Fibroblast of the conjunctiva (primary cell): Measurements from ENCODE around the gene RAD18.

Source experiments
- DNase-seq: peaks from one replicate; pipeline ENCODE4 v3.0.0-alpha.2; 2010; ENCODE audit warnings: low read depth

Gene RAD18

DNA sequence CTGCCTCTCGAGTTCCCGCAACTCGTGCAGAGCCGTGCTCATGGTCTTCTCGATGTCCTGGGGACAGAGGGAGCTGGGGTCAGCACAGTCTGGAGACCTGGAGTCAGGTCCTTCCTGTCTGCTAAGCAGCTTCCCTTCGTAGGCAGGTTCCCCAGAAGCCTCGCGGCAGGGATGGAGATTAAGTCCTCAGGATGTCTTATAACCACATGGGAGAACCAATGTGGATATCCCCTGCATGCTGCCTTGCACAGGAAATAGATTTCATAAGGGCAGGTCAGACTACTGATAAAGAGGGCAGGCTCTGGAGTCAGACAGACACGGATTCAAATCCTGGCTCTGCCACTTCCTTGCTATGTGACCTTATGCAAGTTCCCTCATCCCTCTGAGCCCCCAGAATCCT, 22.6 kb upstream of the RAD18 start:
- no peak for DNase-seq

DNA sequence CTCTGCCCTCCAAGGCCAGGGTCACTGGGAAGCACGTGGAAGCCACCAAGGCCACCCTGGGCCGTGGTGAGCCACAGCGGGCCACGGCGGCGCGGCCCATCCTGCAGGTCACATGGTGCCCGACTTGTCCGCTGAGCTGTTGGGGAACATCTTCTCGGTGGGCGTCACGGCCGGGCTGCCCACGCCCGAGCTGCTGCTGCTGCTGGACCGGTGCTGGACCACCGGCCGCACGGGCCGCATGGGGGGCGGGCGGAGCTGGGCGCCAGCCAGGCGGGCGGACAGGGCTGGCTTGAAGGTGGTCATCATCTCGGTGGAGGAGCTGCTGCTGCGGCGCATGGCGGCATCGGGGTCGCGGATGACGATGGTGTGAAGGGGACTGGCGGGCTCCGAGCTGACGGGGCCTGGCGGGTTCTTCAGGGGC, 22.1 kb upstream of the RAD18 start:
- no peak for DNase-seq

GRCh38 chr3:8984526-8984925, 21.3 kb upstream of the RAD18 start:
- no peak for DNase-seq

DNA sequence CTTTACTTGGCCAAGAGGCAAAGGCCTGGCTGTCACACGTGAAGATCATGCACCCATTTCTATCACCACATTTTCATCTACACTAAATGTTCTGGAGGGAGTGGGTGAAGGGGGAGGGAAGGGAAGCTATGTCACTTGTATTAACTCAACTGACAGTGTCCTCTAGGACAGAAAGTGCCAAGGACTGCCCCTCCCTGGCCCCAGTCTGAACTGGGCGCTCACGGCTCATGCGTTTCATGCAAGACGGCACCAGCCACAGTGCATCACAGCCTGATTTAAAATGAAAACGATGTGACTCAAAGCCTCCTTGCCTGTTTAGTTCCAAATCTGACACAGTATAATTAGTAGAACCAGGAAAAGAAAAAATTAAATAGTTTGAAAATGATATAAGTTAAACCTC, 20.8 kb upstream of the RAD18 start:
- no peak for DNase-seq

DNA sequence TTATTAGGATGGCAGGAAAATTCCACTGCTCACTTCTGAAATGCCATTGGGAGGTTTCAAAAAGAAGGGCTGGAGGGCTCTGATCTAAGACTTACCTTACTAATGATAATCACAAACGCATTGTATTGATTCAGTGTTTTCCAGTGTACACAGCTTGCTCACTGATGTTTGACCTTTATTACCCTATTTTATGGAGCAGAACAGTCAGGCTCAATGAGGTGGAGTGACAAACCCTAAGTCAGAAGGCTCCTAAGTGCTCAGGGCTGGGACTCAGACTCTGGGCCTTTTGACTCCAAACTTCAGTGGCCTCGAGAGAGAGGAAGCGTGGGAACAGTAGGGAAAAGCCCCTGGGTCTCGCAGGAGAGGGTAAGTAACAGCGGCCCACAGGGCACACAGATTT, 20.3 kb upstream of the RAD18 start:
- DNase-seq = no peak

GRCh38 chr3:8983026-8983425, 19.8 kb upstream of the RAD18 start:
- DNase-seq = no peak

DNA sequence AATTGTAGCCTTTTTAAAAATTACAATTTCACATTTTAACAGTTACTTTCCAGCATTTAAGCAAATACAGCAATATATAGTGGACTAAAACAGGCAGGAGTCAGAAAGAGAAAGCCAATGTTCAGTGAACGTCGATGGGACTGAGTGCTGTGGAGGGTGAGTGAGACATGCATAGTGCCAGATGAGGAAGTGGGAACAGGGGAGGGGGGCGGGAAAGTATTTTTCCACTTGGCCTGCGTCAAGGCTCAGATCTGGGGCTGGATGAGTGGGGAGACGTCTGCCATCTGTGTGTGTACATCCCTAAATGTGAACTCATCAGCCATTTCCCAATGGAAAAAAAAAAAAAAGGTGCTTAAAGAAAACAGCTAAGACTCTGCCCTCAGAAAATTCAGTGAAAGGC, 19.2 kb upstream of the RAD18 start:
- no peak for DNase-seq

DNA sequence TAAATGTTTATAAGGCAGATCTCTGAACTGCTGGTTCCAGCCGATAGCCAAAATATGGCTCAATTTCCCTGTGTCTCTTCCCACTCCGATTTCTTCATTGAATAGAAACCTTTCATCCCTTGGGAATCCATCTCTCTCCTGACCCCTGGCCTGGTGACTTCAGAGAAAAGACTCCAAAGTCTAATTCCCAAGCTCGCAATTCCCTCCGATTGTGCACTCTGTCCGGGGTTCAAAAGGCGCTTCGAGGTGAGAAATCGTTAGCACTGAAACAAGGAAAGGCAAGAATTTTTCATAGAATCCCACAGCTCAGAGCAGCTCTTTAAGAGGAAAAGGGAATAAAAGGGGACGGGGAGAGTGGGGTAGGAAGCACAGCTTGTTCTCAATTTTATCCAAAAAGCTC, 18.4 kb upstream of the RAD18 start:
- DNase-seq = no peak

- no peak for DNase-seq
Measured at GRCh38 chr3:8981296-8981695, 18.0 kb upstream of the RAD18 start.

DNA sequence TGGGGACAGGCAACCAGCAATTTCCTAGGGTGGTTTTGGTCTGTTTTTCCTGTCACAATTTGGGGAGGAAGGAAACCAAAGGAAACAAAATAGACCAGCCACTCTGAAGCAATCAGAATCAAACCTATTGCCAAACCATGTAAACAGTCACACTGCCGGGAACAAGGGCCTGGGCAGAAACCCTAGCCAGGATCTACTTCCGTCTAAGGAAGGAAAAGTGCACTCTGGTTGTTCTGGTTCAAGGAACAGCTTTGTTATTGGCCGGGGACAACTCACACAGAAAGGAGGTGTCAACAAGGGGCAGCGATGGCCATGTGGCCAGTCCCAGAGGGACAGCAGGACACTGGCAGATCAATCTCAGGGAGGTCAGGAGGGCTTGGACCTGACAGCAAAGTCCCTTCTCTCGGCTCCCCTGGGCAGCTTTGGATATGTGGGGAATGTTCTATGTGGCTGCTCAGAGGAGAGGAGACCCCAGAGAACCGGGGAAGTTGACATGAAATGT, 17.5 kb upstream of the RAD18 start:
- DNase-seq = no peak

GRCh38 chr3:8979262-8979661, 16.0 kb upstream of the RAD18 start:
- no peak for DNase-seq

- DNase-seq = no peak
Measured at GRCh38 chr3:8978551-8978950, 15.3 kb upstream of the RAD18 start.

GRCh38 chr3:8976540-8977182, 13.4 kb upstream of the RAD18 start:
- DNase-seq = no peak

DNA sequence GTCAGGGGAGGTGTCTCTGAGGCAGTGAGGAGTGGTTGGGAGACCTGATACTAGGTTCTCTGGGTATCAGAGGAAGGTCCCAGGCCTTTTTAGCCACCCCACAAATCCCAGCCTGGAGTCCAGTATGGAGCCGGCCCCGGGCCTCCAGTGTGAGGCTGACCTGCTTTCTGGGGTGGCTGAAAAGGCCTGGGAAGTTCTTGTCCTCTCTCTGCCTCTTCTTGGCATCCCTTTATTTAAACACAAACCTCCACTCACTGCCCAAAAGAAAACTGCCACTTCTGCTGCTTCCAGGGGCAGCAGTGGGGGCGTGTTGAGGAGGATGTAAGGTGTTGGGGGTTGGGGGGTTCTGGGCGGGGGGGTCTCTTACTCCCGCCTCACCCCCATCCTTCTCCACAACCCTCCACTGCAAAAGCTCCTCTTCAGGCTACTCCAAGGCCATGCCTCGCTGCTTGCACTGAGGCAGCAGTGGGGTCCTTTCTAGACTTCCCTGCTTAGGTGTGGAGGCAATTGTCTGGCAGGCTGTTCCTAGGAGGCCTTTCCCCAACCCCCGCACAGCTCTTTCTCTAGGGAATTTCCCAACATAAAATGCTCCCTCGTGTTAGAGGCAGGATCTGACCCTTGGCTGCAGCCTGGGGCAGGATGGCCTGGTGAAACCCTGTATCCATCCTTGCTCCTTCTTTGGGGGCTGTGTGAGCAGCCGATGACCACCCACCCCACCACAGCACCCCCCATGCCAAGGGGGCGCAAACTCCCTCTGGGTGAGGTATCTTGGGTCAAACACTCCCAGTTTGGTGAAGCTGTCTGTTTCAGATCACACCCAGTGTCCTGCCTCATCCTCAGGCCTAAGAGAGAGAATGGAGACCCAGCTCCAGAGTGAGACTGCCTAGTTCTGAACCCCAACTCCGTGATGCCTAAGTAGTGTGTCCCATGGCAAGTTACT, 12.1 kb upstream of the RAD18 start:
- no peak for DNase-seq

DNA sequence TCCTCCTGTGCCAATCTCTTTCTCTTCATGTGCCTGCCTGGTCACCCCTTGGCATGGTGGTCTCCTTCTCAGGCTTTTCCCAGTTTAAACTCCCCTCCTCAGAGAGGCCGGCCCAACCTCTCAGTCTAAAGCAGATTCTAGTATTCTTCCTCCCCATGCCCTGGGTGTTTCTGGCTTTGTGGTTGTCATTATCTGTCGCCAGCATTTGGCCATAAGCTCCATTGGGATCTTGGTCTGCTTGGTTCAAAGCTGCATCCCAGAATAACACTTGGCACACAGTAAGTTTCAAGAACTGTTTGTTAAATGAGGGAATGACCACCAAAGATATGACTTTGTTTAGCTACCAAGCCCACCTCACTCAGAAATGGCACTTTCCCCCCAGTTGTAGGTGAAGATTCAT, 11.2 kb upstream of the RAD18 start:
- DNase-seq = no peak

DNA sequence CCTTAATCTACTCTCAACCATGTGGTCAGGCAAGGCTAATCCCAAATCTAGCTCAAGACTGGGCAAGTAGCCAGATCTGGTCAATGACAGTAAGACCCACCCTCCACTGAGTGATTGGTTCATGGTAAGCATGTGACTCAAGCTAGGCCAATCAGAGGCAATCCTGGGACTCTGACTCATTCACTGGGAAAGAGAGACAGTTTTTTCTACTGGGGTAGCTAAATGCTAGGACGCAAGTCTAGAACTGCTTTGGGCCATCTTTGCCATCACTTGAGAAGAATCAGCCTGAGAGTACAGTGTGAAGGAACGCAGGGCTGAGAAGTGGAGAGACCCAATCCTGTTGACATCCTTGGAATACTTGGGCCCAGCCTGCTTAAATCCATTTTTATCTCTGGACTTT, 9.4 kb upstream of the RAD18 start:
- DNase-seq = peak; percentile 24

DNA sequence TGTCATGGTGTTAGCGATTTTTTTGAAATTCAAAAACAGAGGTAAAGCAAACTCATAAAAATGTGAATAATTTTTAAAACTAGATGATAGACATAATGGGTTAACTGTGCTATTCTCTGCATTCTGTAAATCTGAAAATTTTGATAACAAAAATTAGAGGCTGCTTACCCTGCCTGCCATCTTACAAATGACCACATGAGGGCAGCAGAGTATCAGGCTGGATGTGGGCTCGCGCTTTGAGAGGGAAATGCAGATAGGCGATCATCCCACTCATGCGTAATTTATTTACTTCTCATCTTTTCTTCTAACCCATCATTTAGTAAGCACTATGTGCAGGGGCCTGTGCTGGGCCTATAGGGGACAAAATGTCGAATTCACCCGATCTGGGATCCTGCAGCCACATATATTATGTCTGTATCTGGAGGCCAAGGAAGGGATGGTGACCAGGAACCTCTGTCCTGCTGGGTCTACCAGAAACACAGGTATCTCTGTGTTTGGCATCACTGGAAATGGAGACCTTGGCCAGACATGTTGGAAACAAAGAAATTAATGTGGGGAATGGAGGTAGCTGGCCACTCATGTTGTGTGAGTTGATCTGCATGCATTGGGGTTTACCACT, 7.8 kb upstream of the RAD18 start:
- peak; percentile 42 for DNase-seq

- DNase-seq = no peak
Measured at GRCh38 chr3:8969241-8969640, 6.0 kb upstream of the RAD18 start.

GRCh38 chr3:8968375-8968882, 5.2 kb upstream of the RAD18 start:
- DNase-seq = no peak

DNA sequence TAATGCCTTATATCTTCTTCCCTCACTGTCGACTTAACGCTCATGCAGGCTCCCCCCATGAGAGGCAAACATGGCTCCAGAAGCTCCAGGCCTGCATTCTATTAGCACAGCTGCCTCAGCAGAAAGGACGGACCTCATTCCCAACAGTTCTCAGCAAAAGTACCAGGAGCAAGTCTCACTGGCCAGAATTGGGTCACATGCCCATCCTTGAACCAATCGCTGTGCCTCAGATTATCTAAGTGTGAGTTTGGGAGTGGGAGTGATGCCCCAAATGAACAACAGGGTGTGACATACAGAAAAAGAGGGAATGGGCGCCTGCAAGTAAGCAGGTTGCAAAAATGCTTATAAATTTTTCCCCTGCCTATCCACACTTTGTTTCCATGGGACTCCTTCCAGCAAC, 4.3 kb upstream of the RAD18 start:
- no peak for DNase-seq

DNA sequence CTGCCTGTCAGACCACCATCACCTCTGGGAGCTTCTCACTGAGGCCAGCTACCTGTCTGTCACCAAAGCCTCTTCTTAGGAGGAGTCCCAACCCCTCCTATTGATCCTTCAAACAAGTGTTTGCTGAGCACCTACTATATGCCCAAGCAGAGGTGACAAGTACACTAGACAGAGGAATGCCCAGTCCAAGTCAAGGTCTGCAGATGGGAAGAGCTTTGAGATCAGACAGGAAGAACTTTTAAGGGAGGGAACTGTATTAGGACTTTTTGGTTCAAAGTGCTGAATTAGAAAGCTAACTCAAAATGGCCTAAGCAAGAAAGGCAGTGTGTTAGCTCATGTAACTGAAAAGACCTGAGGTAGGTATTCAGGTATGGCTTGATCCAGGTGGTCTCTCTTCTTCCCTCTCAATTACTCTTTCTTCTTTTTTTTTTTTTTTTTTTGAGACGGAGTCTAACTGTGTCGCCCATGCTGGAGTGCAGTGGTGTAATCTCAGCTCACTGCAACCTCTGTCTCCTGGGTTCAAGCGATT, 3.6 kb upstream of the RAD18 start:
- DNase-seq = no peak

- no peak for DNase-seq
Measured at GRCh38 chr3:8966150-8966819, 3.0 kb upstream of the RAD18 start.
